ENCODE data around the gene CFAP92.

- peak; percentile 50; the same call in 1 of the 2 replicates for TF ChIP-seq CTCF (tag by site-specific recombination; IDR thresholded peaks at IDR 0.05)
- no peak for TF ChIP-seq TCF7L2 (IDR thresholded peaks at IDR 0.05; ENCODE audit: borderline replicate concordance, low read depth, low read length)
- no peak for TF ChIP-seq ZNF280D (tag by site-specific recombination; IDR thresholded peaks at IDR 0.05)
- no peak for TF ChIP-seq ZNF221 (tag by site-specific recombination; IDR thresholded peaks at IDR 0.05; ENCODE audit: borderline replicate concordance)
- no peak for TF ChIP-seq ZNF426 (tag by site-specific recombination; IDR thresholded peaks at IDR 0.05)
- no peak for TF ChIP-seq AEBP2 (tag by site-specific recombination; IDR thresholded peaks at IDR 0.05; ENCODE audit: borderline replicate concordance)
- TF ChIP-seq ZFP41 (tag by site-specific recombination; IDR thresholded peaks at IDR 0.05; ENCODE audit: borderline replicate concordance) = no peak
- no peak for TF ChIP-seq KLF1 (tag by site-specific recombination; IDR thresholded peaks at IDR 0.05)
- no peak for TF ChIP-seq ZNF324 (tag by site-specific recombination; IDR thresholded peaks at IDR 0.05)
These were observed 118.2 kb downstream of the CFAP92 start for GRCh38 chr3:128875556-128876120.
